Measurements from ENCODE around the gene ZNF778.

The ZNF778 gene

DNA sequence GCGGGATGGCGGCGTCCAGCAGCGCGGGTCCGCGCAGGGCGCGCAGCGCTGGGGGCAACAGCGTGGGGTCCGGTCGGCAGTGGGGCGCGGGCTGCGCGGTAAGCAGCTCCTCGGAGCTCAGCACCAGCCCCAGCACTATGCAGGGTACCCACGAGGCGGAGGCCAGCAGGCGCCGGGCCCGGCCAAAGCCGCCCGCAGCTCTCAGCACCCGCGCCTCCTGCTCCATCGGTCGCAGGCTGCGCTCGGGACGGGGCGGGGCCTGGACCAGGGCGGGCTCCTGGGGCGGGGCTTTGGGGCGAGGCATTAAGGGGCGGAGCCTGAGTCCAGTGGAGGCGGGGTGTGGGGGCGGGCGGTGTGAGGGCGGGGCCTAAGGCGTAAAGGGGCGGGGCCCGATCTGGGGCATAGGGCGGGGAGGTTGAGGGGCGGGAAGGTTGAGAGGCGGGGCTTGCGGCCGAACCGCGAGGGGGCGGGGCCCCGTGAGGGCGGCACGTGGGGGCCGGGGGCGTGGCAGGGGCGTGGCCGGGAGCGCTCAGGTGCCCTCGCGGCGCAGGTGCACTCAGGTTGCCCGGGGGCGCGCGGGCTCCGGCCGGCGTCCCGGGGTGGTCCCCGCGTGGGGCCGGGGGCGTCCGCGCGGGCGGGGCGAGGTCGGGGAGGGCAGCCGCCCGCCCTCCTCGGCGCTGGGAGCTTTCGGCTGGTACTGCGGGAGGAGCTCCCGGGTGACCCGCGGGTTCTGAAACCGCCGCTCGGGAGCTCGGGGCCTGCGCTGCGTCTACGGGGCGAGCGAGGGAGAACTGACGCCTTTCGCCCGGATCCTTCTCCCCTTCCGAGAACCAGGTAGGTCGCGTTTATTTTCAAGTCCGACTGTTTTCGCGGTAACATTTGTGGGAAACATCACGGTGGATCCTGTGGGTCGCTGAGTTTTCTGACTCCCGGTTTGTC, 15.8 kb upstream of the ZNF778 start (continued):
- TF ChIP-seq, protein P1, sequence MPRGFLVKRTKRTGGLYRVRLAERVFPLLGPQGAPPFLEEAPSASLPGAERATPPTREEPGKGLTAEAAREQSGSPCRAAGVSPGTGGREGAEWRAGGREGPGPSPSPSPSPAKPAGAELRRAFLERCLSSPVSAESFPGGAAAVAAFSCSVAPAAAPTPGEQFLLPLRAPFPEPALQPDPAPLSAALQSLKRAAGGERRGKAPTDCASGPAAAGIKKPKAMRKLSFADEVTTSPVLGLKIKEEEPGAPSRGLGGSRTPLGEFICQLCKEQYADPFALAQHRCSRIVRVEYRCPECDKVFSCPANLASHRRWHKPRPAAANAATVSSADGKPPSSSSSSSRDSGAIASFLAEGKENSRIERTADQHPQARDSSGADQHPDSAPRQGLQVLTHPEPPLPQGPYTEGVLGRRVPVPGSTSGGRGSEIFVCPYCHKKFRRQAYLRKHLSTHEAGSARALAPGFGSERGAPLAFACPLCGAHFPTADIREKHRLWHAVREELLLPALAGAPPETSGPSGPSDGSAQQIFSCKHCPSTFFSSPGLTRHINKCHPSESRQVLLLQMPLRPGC (tag by site-specific recombination; IDR thresholded peaks at IDR 0.05), result no peak
- TF ChIP-seq ZNF473 (tag by site-specific recombination; IDR thresholded peaks at IDR 0.05), result no peak
- no peak for TF ChIP-seq ZNF670 (tag by site-specific recombination; IDR thresholded peaks at IDR 0.05; ENCODE audit: low read depth)
- TF ChIP-seq MZF1 (tag by site-specific recombination; IDR thresholded peaks at IDR 0.05; ENCODE audit: borderline replicate concordance), result no peak
- TF ChIP-seq OSR2 (tag by site-specific recombination; IDR thresholded peaks at IDR 0.05), result no peak
- no peak for TF ChIP-seq ZNF664 (tag by site-specific recombination; IDR thresholded peaks at IDR 0.05)
- peak; percentile 50 for TF ChIP-seq ZIC2 (tag by site-specific recombination; IDR thresholded peaks at IDR 0.05)
- TF ChIP-seq SP2 (tag by site-specific recombination; IDR thresholded peaks at IDR 0.05), result peak; percentile 35
- no peak for TF ChIP-seq ZNF624 (tag by site-specific recombination; IDR thresholded peaks at IDR 0.05)
- TF ChIP-seq ZBTB8A (tag by site-specific recombination; IDR thresholded peaks at IDR 0.05), result no peak
- TF ChIP-seq TCF7L2 (IDR thresholded peaks at IDR 0.05; ENCODE audit: borderline replicate concordance, low read depth, low read length), result no peak
- no peak for TF ChIP-seq ZNF140 (tag by site-specific recombination; IDR thresholded peaks at IDR 0.05)
- TF ChIP-seq SALL2 (tag by site-specific recombination; IDR thresholded peaks at IDR 0.05; ENCODE audit: borderline replicate concordance), result no peak
- TF ChIP-seq, protein P2, sequence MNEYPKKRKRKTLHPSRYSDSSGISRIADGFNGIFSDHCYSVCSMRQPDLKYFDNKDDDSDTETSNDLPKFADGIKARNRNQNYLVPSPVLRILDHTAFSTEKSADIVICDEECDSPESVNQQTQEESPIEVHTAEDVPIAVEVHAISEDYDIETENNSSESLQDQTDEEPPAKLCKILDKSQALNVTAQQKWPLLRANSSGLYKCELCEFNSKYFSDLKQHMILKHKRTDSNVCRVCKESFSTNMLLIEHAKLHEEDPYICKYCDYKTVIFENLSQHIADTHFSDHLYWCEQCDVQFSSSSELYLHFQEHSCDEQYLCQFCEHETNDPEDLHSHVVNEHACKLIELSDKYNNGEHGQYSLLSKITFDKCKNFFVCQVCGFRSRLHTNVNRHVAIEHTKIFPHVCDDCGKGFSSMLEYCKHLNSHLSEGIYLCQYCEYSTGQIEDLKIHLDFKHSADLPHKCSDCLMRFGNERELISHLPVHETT (tag by site-specific recombination; IDR thresholded peaks at IDR 0.05), result no peak
- TF ChIP-seq ZEB2 (tag by site-specific recombination; IDR thresholded peaks at IDR 0.05), result no peak
- no peak for TF ChIP-seq ZNF600 (tag by site-specific recombination; IDR thresholded peaks at IDR 0.05)
- no peak for TF ChIP-seq ZNF184 (tag by site-specific recombination; IDR thresholded peaks at IDR 0.05)
- TF ChIP-seq KLF1 (tag by site-specific recombination; IDR thresholded peaks at IDR 0.05), result 0 out of 2 replicates have a peak, but pooled peaks have one; percentile 11
- TF ChIP-seq SP7 (tag by site-specific recombination; IDR thresholded peaks at IDR 0.05), result no peak
- TF ChIP-seq, protein P3, sequence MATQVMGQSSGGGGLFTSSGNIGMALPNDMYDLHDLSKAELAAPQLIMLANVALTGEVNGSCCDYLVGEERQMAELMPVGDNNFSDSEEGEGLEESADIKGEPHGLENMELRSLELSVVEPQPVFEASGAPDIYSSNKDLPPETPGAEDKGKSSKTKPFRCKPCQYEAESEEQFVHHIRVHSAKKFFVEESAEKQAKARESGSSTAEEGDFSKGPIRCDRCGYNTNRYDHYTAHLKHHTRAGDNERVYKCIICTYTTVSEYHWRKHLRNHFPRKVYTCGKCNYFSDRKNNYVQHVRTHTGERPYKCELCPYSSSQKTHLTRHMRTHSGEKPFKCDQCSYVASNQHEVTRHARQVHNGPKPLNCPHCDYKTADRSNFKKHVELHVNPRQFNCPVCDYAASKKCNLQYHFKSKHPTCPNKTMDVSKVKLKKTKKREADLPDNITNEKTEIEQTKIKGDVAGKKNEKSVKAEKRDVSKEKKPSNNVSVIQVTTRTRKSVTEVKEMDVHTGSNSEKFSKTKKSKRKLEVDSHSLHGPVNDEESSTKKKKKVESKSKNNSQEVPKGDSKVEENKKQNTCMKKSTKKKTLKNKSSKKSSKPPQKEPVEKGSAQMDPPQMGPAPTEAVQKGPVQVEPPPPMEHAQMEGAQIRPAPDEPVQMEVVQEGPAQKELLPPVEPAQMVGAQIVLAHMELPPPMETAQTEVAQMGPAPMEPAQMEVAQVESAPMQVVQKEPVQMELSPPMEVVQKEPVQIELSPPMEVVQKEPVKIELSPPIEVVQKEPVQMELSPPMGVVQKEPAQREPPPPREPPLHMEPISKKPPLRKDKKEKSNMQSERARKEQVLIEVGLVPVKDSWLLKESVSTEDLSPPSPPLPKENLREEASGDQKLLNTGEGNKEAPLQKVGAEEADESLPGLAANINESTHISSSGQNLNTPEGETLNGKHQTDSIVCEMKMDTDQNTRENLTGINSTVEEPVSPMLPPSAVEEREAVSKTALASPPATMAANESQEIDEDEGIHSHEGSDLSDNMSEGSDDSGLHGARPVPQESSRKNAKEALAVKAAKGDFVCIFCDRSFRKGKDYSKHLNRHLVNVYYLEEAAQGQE (tag by site-specific recombination; IDR thresholded peaks at IDR 0.05), result no peak
- TF ChIP-seq, protein P4, sequence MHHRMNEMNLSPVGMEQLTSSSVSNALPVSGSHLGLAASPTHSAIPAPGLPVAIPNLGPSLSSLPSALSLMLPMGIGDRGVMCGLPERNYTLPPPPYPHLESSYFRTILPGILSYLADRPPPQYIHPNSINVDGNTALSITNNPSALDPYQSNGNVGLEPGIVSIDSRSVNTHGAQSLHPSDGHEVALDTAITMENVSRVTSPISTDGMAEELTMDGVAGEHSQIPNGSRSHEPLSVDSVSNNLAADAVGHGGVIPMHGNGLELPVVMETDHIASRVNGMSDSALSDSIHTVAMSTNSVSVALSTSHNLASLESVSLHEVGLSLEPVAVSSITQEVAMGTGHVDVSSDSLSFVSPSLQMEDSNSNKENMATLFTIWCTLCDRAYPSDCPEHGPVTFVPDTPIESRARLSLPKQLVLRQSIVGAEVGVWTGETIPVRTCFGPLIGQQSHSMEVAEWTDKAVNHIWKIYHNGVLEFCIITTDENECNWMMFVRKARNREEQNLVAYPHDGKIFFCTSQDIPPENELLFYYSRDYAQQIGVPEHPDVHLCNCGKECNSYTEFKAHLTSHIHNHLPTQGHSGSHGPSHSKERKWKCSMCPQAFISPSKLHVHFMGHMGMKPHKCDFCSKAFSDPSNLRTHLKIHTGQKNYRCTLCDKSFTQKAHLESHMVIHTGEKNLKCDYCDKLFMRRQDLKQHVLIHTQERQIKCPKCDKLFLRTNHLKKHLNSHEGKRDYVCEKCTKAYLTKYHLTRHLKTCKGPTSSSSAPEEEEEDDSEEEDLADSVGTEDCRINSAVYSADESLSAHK (tag by site-specific recombination; IDR thresholded peaks at IDR 0.05), result peak; percentile 86
- 0 out of 2 replicates have a peak, but pooled peaks have one; percentile 25 for TF ChIP-seq ZNF660 (tag by site-specific recombination; IDR thresholded peaks at IDR 0.05)
- no peak for TF ChIP-seq IKZF3 (tag by site-specific recombination; IDR thresholded peaks at IDR 0.05)
- TF ChIP-seq GLI2 (tag by site-specific recombination; IDR thresholded peaks at IDR 0.05; ENCODE audit: borderline replicate concordance, low read depth), result no peak
- TF ChIP-seq ZNF48 (tag by site-specific recombination; IDR thresholded peaks at IDR 0.05), result no peak
